HG02642 (cell line): ENCODE results near the gene GBP5.
"Not testable (repeated sequence)": the region's sequence is repeated elsewhere in the genome, so short reads cannot be mapped to it uniquely, and the experiment has no call there.

ENCODE experiments used
- ATAC-seq: cut with Tn5 transposase; IDR thresholded peaks from one replicate; pipeline ENCODE4 v1.9.1; 2021; ENCODE audit warnings: mild to moderate bottlenecking; ENCODE audit not compliant: unreplicated experiment, poor library complexity

The GBP5 gene

DNA sequence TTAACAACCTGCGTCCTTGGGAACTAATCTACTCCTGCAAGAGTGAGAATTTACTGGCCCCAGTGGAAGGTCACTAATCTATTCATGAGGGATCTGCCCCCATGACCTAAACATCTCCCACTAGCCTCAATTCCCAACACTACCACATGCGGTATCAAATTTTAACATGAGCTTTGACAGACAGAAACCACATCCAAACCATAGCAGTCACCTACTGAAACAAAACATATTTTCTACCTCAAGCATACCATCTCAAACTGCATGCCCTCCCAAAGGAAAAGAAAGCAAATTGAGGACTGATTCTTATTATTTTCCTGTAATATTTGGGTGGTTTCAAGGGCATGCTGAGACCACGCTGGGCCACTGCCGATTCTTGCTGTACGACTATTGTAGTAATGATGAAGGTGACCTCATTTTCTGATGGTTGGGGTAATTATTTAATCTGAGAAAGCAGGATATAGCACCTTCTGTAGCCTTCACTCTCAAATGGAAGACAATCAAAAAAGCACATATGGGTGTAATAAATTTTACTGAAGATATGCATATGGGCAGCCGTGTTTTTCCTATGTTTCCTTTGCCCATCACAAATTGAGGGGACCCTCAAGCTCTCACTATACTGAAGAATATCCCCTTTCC, 13.2 kb upstream of the GBP5 start:
- ATAC-seq, result no peak

DNA sequence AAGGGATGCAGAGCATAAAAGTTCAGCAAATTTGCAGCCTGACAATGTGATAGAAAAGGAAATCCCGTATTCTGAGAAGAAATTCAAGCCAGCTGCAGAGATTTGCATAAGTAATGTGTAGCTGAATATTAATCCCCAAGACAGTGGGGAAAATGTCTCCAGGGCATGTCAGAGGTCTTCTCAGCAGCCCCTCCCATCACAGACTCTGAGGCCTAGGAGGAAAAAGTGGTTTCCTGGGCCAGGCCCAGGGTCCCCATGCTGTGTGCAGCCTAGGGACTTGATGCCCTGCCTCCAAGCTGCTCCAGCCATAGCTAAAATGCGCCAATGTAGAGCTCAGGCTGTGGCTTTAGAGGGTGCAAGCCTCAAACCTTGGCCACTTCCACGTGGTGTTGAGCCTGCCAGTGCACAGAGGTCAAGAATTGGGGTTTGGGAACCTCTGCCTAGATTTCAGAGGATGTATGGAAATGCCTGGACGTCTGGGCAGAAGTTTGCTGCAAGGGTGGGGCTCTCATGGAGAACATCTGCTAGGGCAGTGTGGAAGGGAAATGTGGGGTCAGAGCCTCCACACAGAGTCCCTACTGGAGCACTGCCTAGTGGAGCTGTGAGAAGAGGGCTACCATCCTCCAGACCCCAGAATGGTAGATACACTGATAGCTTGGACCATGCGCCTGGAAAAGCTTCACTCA, 11.6 kb upstream of the GBP5 start:
- ATAC-seq, result not testable (repeated sequence)

DNA sequence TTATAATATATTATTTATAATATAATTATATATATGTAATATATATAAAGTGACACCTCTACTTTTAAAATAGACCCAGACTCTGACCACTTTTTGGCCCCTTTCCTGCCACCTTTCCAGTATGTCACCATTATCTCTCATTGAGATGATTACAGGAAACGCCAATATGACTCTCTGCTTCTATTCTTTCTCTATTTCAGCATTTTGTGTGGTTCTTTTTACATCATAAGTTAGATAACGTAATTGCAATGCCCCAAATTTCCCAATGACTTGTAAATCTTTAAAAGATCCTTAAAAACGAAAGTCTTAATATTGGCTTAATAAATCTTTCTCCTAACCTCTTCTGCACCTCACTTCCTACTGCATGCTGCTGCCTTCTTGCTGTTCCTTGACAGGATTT, 8.1 kb upstream of the GBP5 start:
- ATAC-seq, result no peak

DNA sequence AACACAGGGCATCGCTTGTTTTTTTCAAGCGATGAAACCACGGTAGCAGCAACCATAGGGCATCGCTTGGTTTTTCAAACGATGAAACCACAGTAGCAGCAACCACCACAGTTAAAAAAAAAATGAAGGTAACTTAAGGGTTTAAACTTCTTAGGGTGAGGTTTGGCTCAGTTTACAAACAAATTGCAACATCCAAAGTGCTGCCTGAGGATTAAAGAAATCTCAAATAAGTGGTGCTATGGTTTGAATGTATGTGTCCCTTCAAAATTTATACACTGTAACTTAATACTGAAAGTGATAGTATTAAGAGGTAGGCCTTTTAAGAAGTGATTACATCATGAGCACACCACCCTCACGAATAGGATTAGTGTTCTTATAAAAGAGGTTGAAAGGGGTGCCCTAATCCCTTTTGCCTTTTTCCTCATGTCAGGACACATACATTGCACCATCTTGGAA, 6.4 kb upstream of the GBP5 start:
- no peak for ATAC-seq

DNA sequence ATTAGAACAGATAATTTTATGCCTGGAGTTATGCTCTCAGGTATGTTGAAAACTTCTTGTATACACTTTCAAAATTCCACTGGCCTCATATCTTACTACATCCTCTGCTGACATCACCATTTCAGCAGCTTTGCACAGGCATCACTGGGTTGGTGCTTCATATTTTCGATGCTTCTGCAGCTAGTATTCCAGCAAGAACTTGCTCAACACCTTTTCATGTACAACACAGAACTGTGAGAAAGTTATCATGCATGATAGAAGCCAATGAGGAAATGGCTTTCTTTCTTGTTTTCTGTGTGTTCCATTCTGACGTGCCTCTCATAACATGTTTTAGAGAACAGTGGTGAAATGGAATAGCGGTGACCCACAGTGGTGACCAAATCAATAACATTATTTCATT, 5.1 kb upstream of the GBP5 start:
- no peak for ATAC-seq

DNA sequence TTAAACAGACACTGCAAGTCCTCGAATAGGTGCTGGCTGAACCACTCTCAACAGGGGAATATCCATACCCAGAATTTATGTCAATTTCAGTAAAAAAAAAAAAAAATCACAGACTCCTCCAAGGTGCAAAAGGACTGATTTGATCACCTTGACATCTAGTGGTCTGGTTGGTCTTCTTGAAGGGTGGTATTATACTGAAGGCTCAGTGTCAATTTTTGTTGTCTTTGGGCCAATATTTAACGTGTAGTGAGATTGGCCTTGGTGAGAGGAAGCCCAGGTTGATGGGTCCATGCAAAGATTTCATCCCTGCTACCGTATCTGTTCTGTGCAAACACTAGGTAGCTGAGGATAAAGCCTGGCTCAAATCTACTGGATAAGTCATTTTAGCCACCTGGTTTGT, 4.0 kb upstream of the GBP5 start:
- ATAC-seq, result no peak

DNA sequence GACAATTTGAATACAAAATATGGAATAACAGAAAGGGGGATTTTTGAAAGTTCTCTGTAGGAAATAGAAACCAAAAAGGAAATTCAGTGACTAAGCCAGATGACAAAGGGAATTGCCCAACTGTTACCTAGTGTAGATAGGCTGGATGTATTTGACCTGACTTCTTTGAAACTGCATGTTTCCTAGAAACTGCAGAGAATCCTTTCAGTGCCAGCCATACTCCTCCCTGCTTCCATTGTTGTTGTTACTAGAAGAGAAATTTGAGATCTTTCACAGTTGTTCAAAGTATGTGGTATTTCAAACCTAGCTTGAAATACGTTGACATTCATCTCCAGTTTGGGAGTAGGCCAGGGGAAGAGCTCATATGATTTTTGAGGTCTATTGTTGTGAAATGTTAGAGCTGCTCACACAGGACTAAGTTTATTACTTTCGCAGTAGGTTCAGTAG, 1.8 kb upstream of the GBP5 start:
- no peak for ATAC-seq

DNA sequence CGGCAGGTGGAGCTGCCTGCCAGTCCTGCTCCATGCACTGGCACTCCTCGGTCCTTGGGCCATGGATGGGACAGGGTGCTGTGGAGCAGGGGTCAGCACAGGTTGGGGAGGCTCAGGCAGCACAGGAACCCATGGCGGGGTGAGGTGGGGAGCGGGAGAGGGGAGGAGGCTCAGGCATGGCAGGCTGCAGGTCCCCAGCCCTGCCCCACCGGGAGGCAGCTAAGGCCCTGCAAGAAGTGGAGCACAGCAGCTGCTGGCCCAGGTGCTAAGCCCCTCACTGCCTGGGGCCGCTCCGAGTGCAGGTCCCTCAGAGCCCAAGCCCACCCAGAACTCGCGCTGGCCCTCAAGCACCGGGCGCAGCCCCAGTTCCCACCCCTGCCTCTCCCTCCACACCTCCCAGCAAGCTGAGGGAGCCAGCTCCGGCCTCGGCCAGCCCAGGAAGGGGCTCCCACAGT, 691 bp upstream of the GBP5 start:
- ATAC-seq, result no peak

DNA sequence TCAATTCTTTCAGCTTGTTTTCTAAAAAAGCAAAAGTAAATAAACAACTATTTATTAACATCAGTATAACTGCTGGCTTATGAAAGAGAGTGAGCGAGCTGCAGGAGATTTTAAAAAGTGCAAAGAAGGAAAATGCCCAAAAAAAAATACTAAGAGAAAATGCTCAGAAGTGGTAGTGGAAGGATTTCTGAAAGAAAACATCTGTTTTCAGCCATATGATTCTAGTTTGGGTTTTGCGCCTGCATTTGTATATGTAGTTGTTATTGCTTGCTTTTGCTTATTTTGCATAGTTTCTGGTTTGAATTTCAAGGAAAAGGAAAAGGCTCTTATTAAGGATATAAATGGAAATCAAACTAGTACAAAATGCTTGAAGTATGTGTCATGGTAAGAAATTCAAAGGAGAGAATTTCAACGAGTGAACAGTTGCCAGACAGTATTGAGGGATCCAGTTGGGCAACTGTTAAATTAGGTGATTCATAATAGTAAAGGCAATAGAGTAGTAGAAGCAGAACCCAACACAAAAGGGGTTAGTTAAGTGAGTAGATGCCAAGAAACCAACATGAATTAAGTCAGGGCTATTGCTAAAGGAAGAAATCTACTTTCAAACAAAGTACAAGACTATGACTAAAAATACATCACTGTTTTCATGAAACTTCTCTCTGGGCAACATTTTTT, 1.2 kb downstream of the GBP5 start:
- ATAC-seq, result no peak

DNA sequence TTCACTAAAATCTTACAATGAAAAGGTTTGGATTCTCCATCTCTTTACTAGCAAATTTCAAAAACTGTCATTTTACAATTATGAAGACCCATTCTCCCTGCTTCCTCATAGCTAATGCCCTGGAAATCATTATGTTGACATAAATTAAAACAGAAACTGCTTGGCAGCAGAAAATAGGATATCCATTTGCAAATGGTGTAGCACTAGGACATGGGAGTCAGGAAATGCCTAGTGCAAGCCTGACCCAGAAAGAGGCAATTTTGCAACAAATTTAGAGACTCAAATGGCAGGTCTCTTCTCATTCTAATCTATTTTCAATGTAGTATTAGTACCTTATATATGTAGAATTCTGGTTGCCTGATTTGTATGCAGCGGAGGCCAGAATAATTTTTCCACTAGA, 2.2 kb downstream of the GBP5 start:
- ATAC-seq, result no peak

DNA sequence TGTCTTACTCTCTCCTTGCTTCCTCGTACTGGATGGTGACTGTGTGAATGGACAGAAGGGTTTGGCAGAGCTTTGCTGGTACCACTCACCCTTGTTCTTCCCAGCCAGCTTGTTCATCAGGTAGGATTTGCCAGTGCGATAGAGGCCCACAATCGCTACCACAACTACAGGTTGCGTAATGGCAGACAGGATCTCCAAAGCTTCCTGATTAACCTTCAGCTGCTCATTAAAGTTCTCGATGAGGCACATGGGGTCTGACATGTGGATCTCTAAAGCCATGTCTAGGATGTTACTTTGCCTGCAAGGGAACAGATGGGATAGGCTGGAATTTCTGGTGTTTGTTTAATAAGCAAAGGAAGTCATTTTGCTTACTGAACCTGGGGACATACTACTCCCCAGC, 3.4 kb downstream of the GBP5 start:
- ATAC-seq, result no peak

DNA sequence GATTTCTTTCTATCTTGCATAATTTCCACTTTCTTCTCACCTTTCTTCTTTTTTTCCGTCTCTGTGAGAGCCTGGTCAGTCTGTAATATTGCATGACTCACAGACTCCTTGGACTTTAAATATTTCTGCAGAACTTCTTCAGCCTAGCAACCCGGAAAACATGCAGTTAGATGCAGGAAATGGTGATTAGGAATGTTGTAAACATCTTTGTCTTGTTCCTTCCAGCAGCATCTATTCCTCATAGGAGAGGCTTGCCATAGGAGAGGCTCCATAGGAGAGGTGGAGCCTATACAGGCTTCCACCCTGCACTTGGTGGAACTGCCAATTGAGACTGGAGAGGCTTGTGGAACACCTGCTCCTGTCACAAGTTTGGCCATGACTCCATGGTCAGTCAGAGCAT, 10.0 kb downstream of the GBP5 start:
- no peak for ATAC-seq

DNA sequence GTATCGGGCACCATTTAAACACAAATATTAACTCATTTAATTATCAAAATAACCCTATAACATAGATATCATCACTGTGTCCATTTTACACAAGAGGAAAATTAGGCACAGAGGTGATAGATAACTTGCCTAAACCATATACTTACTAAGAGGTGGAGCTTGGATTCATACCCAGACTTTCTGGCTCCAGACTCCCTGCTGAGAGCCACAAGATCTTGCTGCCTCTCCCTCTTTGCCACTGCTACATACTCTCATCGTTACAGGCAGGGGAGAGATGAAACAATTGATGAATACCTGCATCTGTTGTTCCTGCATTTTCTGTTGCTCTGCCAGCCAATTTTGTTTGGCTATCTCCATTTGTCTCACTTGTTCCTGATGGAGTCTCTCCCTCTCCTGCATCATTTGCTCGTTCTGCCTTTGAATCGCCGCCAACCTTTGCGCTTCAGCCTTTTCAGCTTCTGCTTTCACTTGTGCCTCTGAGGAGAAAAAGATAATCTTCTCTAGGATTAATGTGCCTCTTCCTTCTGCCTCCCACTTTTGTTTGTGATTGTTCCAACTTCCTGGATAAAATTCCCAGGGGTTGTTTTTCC, 10.6 kb downstream of the GBP5 start:
- ATAC-seq, result no peak

DNA sequence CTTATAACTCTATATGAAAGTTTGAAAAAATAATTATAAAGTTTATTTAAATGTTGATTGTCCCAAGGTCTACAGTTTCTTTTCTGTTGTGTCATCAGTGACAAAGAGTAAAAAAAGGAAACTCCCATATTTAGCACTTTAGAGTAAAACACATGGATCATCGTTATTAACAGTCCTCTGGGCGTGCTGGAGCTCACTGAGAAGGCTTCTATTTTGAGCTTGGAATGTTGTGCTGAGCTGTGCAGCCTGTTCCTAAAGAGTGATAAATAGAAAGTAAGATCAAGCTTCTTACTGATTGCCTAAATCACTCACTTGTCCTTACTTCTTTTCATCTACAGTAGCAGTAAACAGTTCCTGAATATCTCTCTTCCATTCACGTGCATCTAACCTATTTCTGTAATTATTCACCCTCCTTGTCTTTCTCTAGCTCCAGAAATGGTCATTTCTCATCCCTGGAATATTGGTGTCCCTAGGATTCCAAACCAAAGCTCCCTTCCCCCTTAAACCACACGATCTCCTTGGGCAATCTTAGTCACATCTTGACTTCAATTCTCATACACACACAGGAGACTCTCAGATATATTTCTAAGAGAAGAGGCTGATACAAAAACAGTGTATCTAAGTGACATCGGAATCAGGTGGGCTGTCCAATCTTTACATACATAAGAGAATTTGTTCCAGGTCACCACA, 11.9 kb downstream of the GBP5 start:
- ATAC-seq, result no peak

DNA sequence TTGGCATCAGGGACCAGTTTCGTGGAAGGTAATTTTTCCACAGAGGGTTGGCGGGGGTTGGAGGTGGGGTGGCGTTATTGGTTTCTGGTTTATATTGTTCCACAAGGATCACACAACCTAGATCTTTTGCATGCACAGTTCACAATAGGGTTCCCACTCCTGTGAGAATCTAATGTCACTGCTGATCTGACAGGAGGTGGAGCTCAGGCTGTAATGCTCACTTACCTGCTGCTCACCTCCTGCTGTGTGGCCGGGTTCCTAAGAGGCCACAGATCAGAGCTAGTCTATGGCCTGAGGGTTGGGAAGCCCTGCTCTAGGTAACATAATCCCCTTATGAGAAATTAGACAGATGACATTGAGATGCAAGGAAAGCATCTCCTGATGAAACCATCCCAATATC, 12.6 kb downstream of the GBP5 start:
- no peak for ATAC-seq

DNA sequence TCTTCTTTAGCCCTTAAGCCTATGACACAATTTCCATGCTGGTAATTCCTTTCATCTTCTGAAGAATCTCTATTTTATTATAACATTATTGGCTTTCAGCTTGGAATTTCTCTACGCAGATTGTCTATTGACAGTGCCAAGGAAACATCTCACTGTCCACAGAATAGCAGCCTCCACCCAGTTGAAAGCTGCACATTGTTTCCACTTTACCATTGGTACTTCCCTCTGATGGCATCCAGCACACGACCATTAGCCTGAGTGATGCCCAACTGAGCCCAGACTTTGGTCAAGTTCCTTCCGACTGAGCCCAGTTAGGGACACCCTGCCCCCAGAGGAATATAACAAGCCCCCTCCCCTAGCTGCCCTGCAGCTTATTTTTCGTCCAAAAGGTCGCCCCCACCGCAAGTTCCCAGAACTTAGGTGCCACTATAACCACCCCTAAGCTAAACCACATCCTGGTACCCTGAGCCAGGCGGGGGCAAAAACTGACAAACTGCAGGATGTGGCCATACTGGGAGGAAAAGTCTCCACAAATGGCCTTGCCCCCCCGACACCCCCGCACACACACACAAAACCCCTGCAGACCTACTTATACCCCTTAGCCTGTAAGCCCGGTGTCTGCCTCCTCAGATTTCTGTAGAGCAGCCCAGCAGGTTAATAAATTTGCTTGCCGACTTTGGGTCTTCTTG, 13.2 kb downstream of the GBP5 start:
- ATAC-seq, result no peak

DNA sequence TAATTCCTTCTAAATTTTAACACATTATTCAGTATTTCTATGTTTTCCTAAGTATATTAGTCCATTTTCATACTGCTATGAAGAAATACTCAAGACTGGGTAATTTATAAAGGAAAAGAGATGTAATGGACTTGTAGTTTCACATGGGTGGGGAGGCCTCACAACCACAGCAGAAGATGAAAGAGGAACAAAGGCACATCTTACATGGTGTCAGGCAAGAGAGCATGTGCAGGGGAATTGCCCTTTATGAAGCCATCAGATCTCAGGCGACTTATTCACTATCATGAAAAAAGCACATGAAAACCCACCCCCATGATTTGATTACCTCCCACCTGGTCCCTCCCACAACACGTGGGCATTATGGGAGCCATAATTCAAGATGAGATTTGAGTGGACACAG, 15.6 kb downstream of the GBP5 start:
- no peak for ATAC-seq

DNA sequence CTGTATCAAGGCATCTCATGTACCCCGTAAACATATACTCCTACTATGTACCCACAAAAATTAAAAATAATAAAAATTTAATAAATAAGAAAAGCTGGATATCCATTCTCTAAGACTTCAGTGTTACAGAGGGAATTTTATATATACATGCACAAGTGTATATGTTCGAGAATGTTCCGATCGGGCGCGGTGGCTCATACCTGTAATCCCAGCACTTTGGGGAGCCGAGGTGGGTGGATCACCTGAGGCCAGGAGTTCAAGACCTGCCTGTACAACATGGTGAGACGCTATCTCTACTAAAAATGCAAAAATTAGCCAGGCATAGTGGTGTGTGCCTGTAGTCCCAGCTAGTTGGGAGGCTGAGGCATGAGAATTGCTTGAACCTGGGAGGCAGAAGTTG, 17.1 kb downstream of the GBP5 start:
- ATAC-seq, result not testable (repeated sequence)

DNA sequence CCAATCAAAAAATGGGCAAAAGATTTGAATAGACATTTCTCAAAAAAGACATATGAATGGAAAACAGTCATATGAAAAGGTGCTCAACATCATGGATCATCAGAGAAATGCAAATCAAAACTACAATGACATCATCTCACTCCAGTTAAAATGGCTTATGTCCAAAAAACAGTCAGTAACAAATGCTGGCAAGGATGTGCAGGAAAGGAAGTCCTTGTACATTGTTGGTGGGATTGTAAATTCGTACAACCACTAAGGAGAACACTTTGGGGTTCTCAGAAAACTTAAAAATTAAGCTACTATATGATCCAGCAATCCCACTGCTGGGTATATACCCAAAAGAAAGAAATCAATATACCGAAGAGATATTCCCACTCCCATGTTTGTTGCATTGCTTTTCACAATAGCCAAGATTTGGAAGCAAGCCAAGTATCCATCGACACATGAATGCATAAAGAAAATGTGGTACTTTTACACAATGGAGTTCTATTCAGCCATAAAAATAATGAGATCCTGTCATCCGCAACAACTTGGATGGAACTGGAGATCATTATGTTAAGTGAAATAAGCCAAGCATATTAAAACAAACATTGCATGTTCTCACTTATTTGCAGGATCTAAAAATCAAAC, 17.9 kb downstream of the GBP5 start:
- ATAC-seq, result no peak

DNA sequence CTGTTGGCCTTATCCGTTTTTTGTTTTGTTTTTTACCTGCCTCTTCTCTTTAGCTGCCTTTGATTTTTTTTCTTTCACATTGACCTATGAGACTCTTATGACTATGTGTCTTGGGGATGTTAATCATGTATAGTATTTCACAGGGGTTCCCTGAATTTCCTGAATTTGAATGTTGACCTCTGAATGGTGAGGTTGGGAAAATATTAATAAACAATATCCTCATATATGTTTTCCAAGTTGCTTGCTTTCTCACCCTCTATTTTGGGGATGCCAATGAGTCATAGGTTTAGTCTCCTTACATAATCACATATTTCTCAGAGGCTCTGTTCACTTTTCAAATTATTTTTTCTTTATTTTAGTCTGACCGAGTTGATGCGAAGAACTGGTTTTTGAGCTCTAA, 29.6 kb downstream of the GBP5 start:
- ATAC-seq, result no peak
